ENCODE results near the gene HHATL. TPM values are rescaled to one million over a fixed set of nuclear protein-coding genes. Genes with fewer than 3 reads are reported as not detected.
"Not testable (repeated sequence)": the region's sequence is repeated elsewhere in the genome, so short reads cannot be mapped to it uniquely, and the experiment has no call there.

The HHATL gene
- total RNA-seq, 2 experiments from 2014 or later, result not detected

DNA sequence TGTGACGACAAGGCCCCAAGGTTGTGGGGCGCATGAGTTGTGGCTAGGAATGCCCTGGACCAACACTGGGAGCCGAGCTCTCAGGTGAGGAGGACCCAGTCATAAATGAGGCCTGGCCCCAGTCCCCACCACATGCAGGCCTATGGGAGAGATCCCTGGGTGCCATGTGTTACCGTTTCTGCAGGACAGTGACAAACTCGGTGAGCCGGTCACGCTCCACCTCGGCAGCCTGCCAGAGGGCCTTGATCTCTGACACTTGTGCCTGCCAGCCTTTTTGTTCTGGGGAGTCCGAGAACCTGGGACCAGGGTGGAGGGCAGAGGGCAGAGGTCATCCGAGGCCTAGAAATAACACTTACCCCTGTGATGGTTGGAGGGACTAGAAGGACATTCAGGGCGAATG is 27.7 kb upstream of the HHATL start:
- no peaks in the 10 kb centered on the region for H3K4me1 Mint-ChIP-seq
- POLR2A ChIA-PET, result no interaction called here
- H3K4me3 Mint-ChIP-seq, result no peak overlapping the region
- peaks cover 5% of the 10 kb centered on the region for H3K27me3 Mint-ChIP-seq
- H3K27ac Mint-ChIP-seq, result no peak overlapping the region
- DNase-seq, result no peak
- H3K36me3 Mint-ChIP-seq, result no peaks in the 10 kb centered on the region
- H3K9me3 Mint-ChIP-seq, result no peaks in the 10 kb centered on the region
- no peak for ATAC-seq (ENCODE audit: low read depth)

DNA sequence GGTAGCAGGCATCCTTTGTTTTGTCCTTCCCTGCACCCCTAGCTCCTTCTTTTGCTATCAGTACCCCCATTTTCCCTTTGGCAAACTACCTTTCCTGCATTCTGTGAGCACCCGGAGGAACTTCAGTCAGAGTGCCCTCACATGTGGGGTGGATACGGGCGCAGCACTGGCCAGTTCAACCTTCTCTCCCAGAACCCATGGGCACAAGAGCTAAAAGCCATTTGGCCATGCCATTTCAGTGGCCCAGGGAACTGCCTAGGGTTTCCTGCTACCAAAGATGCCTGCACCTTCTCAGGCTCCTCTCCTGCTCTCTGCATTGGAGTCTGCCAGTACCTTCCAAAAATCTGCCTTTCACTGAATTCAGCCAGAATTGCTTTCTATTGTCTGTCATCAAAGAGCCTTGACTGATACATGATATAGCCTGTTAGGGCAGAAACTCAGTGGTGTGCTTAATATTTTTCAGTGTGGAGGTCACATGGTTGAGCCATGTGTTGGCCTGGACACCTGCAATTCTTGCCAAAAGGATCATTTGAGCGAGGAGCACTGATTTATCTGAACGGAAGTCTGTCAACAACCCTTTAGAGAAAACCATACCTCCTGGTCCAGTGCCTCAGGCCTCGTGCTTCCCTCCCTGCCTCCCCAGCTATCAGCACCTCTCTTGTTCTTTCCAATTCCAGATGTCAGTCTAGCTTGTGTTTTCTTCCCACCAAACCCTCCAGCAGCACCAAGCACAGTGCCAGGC is 27.0 kb upstream of the HHATL start:
- Mint-ChIP-seq H3K36me3 (no peaks in the 10 kb centered on the region), H3K27me3 (peaks cover 6% of the 10 kb centered on the region), H3K4me3 (no peak overlapping the region), H3K27ac (no peak overlapping the region), H3K4me1 (no peaks in the 10 kb centered on the region), H3K9me3 (no peaks in the 10 kb centered on the region)
- no peak for DNase-seq
- ATAC-seq (ENCODE audit: low read depth), result no peak
- POLR2A ChIA-PET, result no interaction called here

- no peak overlapping the region for H3K27ac Mint-ChIP-seq
- ATAC-seq (ENCODE audit: low read depth) (no peak), DNase-seq (no peak)
- H3K27me3 Mint-ChIP-seq, result peaks cover 12% of the 10 kb centered on the region
- no peaks in the 10 kb centered on the region for H3K9me3 Mint-ChIP-seq
- no peak overlapping the region for H3K4me3 Mint-ChIP-seq
- H3K4me1 Mint-ChIP-seq, result no peaks in the 10 kb centered on the region
- POLR2A ChIA-PET, result no interaction called here
- H3K36me3 Mint-ChIP-seq, result no peaks in the 10 kb centered on the region
These were observed 26.2 kb upstream of the HHATL start for GRCh38 chr3:42728668-42729364.

- Mint-ChIP-seq H3K9me3 (no peaks in the 10 kb centered on the region), H3K27me3 (peaks cover 17% of the 10 kb centered on the region), H3K4me3 (no peak overlapping the region), H3K36me3 (no peaks in the 10 kb centered on the region), H3K27ac (no peak overlapping the region), H3K4me1 (no peaks in the 10 kb centered on the region)
- DNase-seq, result no peak
- no peak for ATAC-seq (ENCODE audit: low read depth)
- POLR2A ChIA-PET, result no interaction called here
These were observed 25.5 kb upstream of the HHATL start for GRCh38 chr3:42728056-42728455.

DNA sequence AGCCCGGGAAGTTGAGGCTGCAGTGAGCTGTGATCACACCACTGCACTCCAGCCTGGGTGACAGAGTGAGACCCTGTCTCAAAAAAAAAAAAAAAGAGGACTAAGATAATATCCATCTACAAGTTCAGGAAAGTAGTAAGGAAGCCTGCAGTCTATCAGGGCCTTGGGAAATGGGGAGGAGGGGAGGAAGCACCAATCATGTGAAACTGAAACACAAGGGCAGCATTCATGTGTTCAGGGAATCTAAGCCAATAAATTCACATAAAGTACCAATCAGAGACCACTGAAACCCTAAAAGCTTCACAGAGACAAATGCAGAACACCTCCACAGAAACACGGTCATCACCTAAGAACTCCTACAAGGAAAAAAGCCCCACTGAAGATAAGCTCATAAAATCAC is 22.9 kb upstream of the HHATL start:
- H3K27ac Mint-ChIP-seq, result no peak overlapping the region
- H3K9me3 Mint-ChIP-seq, result no peaks in the 10 kb centered on the region
- ATAC-seq (ENCODE audit: low read depth) (no peak), DNase-seq (no peak)
- POLR2A ChIA-PET, result no interaction called here
- H3K27me3 Mint-ChIP-seq, result peaks cover 20% of the 10 kb centered on the region
- H3K4me1 Mint-ChIP-seq, result no peaks in the 10 kb centered on the region
- H3K4me3 Mint-ChIP-seq, result no peak overlapping the region
- no peaks in the 10 kb centered on the region for H3K36me3 Mint-ChIP-seq

DNA sequence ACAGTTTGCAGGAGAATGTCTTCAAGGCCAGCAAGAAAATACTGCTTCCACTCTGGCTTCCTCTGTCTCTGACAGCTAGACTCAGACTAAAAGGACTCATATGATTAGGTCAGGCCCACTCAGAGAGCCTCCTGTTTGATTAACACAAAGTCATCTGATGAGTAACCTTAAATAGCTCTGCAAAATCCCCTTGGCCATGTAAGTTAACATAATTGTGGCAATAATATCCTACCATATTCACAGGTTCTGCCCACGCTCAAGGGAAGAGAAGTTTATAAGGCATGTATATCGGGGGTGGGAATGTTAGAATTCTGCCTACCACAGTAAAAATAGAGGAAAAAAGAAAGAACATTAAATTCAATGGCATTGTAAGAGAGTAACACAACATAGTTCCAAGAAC is 20.6 kb upstream of the HHATL start:
- ATAC-seq (ENCODE audit: low read depth), result no peak
- Mint-ChIP-seq H3K36me3 (no peaks in the 10 kb centered on the region), H3K4me1 (no peaks in the 10 kb centered on the region), H3K4me3 (no peak overlapping the region), H3K27ac (no peak overlapping the region), H3K9me3 (no peaks in the 10 kb centered on the region), H3K27me3 (peaks cover 26% of the 10 kb centered on the region)
- POLR2A ChIA-PET, result no interaction called here
- DNase-seq, result no peak

- H3K4me3 Mint-ChIP-seq; ATAC-seq (ENCODE audit: low read depth); H3K27ac Mint-ChIP-seq; H3K9me3 Mint-ChIP-seq; POLR2A ChIA-PET; H3K36me3 Mint-ChIP-seq; H3K4me1 Mint-ChIP-seq; DNase-seq: not testable (repeated sequence)
- peaks cover 24% of the 10 kb centered on the region for H3K27me3 Mint-ChIP-seq
These were observed 19.8 kb upstream of the HHATL start for GRCh38 chr3:42722442-42722841.

DNA sequence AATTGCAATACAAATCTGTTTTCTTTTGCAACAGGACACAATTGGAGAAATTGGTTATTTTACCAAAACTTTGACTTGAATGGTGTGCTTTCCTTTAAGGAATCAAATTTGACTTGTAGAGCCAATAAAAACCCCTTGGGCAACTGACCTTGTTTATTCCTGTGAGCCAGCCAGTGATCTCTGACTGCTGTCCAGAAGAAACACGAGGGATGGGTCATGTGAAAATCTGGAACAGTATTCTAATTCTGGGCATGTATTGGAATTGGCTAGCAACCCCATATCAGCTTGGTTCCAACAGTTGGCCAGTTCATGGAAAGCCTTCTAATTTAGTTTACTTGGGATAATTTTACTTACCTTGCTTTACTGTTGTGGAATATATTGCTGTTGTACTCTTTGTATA is 19.1 kb upstream of the HHATL start:
- Mint-ChIP-seq H3K27me3 (peaks cover 27% of the 10 kb centered on the region), H3K9me3 (no peaks in the 10 kb centered on the region), H3K27ac (no peak overlapping the region), H3K36me3 (no peaks in the 10 kb centered on the region), H3K4me1 (no peaks in the 10 kb centered on the region), H3K4me3 (no peak overlapping the region)
- ATAC-seq (ENCODE audit: low read depth) (no peak), DNase-seq (no peak)
- POLR2A ChIA-PET, result no interaction called here

- Mint-ChIP-seq H3K27ac (no peak overlapping the region), H3K4me1 (no peaks in the 10 kb centered on the region), H3K4me3 (no peak overlapping the region), H3K9me3 (no peaks in the 10 kb centered on the region), H3K36me3 (no peaks in the 10 kb centered on the region), H3K27me3 (peaks cover 30% of the 10 kb centered on the region)
- POLR2A ChIA-PET, result no interaction called here
- DNase-seq, result no peak
- no peak for ATAC-seq (ENCODE audit: low read depth)
These were observed 17.5 kb upstream of the HHATL start for GRCh38 chr3:42720126-42720525.

- no peak for DNase-seq
- Mint-ChIP-seq H3K4me1 (no peaks in the 10 kb centered on the region), H3K27ac (no peak overlapping the region), H3K27me3 (peaks cover 24% of the 10 kb centered on the region), H3K4me3 (no peak overlapping the region), H3K9me3 (no peaks in the 10 kb centered on the region), H3K36me3 (no peaks in the 10 kb centered on the region)
- POLR2A ChIA-PET, result no interaction called here
- ATAC-seq (ENCODE audit: low read depth), result no peak
These were observed 16.4 kb upstream of the HHATL start for GRCh38 chr3:42719002-42719401.

DNA sequence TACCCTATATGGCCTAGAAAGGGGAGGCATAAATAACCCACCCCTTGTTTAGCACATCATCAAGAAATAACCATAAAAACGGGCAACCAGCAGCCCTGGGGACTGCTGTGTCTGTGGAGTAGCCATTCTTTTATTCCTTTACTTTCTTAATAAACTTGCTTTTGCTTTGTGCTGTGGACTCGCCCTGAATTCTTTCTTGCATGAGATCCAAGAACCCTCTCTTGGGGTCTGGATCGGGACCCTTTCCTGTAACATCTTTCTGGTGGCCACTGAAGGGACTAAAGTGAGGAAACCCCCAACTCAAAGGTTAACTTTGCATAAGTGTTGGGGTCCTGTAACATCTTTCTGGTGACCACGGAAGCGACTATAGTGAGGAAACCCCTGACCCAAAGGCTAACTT is 15.7 kb upstream of the HHATL start:
- Mint-ChIP-seq H3K4me3 (no peak overlapping the region), H3K27me3 (peaks cover 21% of the 10 kb centered on the region), H3K4me1 (no peaks in the 10 kb centered on the region), H3K27ac (no peak overlapping the region), H3K36me3 (no peaks in the 10 kb centered on the region), H3K9me3 (no peaks in the 10 kb centered on the region)
- POLR2A ChIA-PET, result no interaction called here
- no peak for DNase-seq
- ATAC-seq (ENCODE audit: low read depth), result no peak

DNA sequence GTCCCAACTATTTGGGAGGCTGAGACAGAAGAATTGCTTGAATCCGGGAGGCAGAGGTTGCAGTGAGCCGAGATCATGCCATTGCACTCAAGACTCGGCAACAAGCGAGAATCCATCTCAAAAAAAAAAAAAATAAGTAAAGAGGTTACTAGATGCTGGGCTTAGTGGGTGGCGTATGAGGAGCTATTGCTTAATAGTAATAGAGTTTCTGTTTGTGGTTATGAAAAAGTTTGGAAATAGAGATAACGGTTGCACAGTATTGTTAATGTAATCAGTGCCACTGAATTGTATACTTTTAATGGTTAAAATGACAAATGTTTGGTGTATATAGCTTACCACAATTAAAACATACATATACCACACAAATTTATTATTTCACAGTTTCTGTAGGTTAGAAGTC is 14.7 kb upstream of the HHATL start:
- ATAC-seq (ENCODE audit: low read depth), result no peak
- H3K27ac Mint-ChIP-seq, result no peak overlapping the region
- H3K4me1 Mint-ChIP-seq, result no peaks in the 10 kb centered on the region
- no peak for DNase-seq
- no peaks in the 10 kb centered on the region for H3K36me3 Mint-ChIP-seq
- H3K4me3 Mint-ChIP-seq, result no peak overlapping the region
- no peaks in the 10 kb centered on the region for H3K9me3 Mint-ChIP-seq
- POLR2A ChIA-PET, result no interaction called here
- H3K27me3 Mint-ChIP-seq, result peaks cover 16% of the 10 kb centered on the region

- POLR2A ChIA-PET, result no interaction called here
- no peak overlapping the region for H3K4me3 Mint-ChIP-seq
- ATAC-seq (ENCODE audit: low read depth) (no peak), DNase-seq (no peak)
- H3K9me3 Mint-ChIP-seq, result no peaks in the 10 kb centered on the region
- no peaks in the 10 kb centered on the region for H3K4me1 Mint-ChIP-seq
- H3K27me3 Mint-ChIP-seq, result peaks cover 16% of the 10 kb centered on the region
- no peaks in the 10 kb centered on the region for H3K36me3 Mint-ChIP-seq
- H3K27ac Mint-ChIP-seq, result no peak overlapping the region
These were observed 11.7 kb upstream of the HHATL start for GRCh38 chr3:42714171-42714852.

- Mint-ChIP-seq H3K27me3 (peaks cover 12% of the 10 kb centered on the region), H3K9me3 (no peaks in the 10 kb centered on the region), H3K27ac (no peak overlapping the region), H3K36me3 (no peaks in the 10 kb centered on the region), H3K4me1 (no peaks in the 10 kb centered on the region), H3K4me3 (no peak overlapping the region)
- POLR2A ChIA-PET, result no interaction called here
- ATAC-seq (ENCODE audit: low read depth), result no peak
- DNase-seq, result no peak
These were observed 11.1 kb upstream of the HHATL start for GRCh38 chr3:42713747-42714146.

All from activated naive CD8-positive, alpha-beta T cell treated with anti-CD3 and anti-CD28 coated beads, Interleukin-2, amount 10 ng/mL, durations not matched to agents 7 days and 5 days (primary cell).